Mucosa of descending colon (tissue), 3 donors: ENCODE data around the gene TTC13. TPM values are rescaled to one million over a fixed set of nuclear protein-coding genes. Genes with fewer than 3 reads are reported as not detected.

ENCODE experiments used
- ATAC-seq: fragments of 200-7000 bp; cut with Tn5 transposase; one replicate; pipeline ENCODE4 v1.9.1; 2020; ENCODE audit warnings: mild to moderate bottlenecking, moderate library complexity
- DNase-seq, 3 donors: peaks; one replicate each; pipeline ENCODE4 v3.0.0-alpha.2; 2020
- H3K36me3 ChIP-seq: fragments of 200-600 bp; one replicate; pipeline ENCODE4 v1.8.0; 2021; ENCODE audit warnings: low read depth, mild to moderate bottlenecking
- H3K4me1 ChIP-seq: fragments of 200-600 bp; one replicate; pipeline ENCODE4 v1.8.0; 2021; ENCODE audit warnings: low read depth, mild to moderate bottlenecking
- H3K4me3 ChIP-seq: fragments of 200-600 bp; one replicate; pipeline ENCODE4 v1.8.0; 2021; ENCODE audit warnings: mild to moderate bottlenecking
- H3K9me3 ChIP-seq: fragments of 200-600 bp; one replicate; pipeline ENCODE4 v1.8.0; 2021; ENCODE audit warnings: mild to moderate bottlenecking
- CTCF ChIP-seq: fragments of 200-600 bp; IDR thresholded peaks from one replicate; pipeline ENCODE4 v1.8.0; 2022; ENCODE audit warnings: antibody characterized with exemption, mild to moderate bottlenecking
- intact Hi-C, 2 donors: fragments of 100-400 bp; cut with DNase I in 1 of 2; cut with micrococcal nuclease in 1 of 2; formaldehyde crosslinking; loops; one replicate each; pipeline versions ENCODE4 v1.11.0 to v1.11.1; 2022; cut with DNase I, micrococcal nuclease
- total RNA-seq, 3 donors: library from RNA; stranded (reverse); fragmentation: NEBNext Ultra II Directional in 2 of 3; extraction: Animal tissue kit (Norgen Biotek cat#: 25700) in 2 of 3; gene quantifications; one replicate each; pipeline versions ENCODE4 v1.2.1 to v1.2.4, GENCODE V29; 2021 to 2023
- donor health status: DM: no; HTN: no; CAD: no; lungs with moderate emphysema.
- donor health status: DM: no; HTN: no; CAD: no.
- donor health status: DM: no; HTN: yes; CAD: no.

Gene TTC13
- total RNA-seq, 3 donors from 2014 or later: 24.0 to 39.7 (median 28.4) TPM

GRCh38 chr1:230877146-230877923, 101.3 kb downstream of the TTC13 start:
- no peak for DNase-seq
- Histone ChIP-seq H3K4me1 (no peaks in the 10 kb centered on the region), H3K4me3 (no peak overlapping the region), H3K36me3 (no peaks in the 10 kb centered on the region), H3K9me3 (no peaks in the 10 kb centered on the region)
- TF ChIP-seq CTCF: no peak
- no peak for ATAC-seq
- intact Hi-C loops: no loop called here

GRCh38 chr1:230876660-230877059, 102.0 kb downstream of the TTC13 start:
- ATAC-seq (no peak), DNase-seq (no peak)
- intact Hi-C loops: no loop called here
- Histone ChIP-seq H3K9me3 (no peaks in the 10 kb centered on the region), H3K36me3 (no peaks in the 10 kb centered on the region), H3K4me3 (no peak overlapping the region), H3K4me1 (no peaks in the 10 kb centered on the region)
- TF ChIP-seq CTCF: no peak

- no peak for TF ChIP-seq CTCF
- Histone ChIP-seq H3K4me1 (no peaks in the 10 kb centered on the region), H3K9me3 (no peaks in the 10 kb centered on the region), H3K4me3 (no peak overlapping the region), H3K36me3 (no peaks in the 10 kb centered on the region)
- DNase-seq (no peak), ATAC-seq (no peak)
- intact Hi-C loops: no loop called here
Observed at GRCh38 chr1:230875370-230875769, 103.3 kb downstream of the TTC13 start.

- no peak for TF ChIP-seq CTCF
- intact Hi-C loops: no loop called here
- H3K4me3 ChIP-seq: no peak overlapping the region
- no peaks in the 10 kb centered on the region for H3K9me3 ChIP-seq
- H3K4me1 ChIP-seq: peaks cover 7% of the 10 kb centered on the region
- DNase-seq: no peak
- no peaks in the 10 kb centered on the region for H3K36me3 ChIP-seq
- no peak for ATAC-seq
Observed at GRCh38 chr1:230870916-230871315, 107.7 kb downstream of the TTC13 start.

GRCh38 chr1:230869500-230869899, 109.2 kb downstream of the TTC13 start:
- Histone ChIP-seq H3K36me3 (no peaks in the 10 kb centered on the region), H3K9me3 (no peaks in the 10 kb centered on the region), H3K4me3 (no peak overlapping the region), H3K4me1 (peaks cover 7% of the 10 kb centered on the region)
- no peak for TF ChIP-seq CTCF
- intact Hi-C loops: no loop called here
- ATAC-seq (no peak), DNase-seq (no peak)
